Thyroid gland (tissue), 4 donors: ENCODE results near the gene ZSWIM5. TPM values are rescaled to one million over a fixed set of nuclear protein-coding genes. Genes with fewer than 3 reads are reported as not detected.

Source experiments
- DNase-seq, 2 donors: peaks; one replicate each; pipeline ENCODE4 v3.0.0-alpha.2; 2019
- H3K27ac ChIP-seq, 3 donors: fragments of 200-600 bp; sonication (generic); 1 replicate in 2 of 3; 2 replicates in 1 of 3; pipeline ENCODE4 v1.5.1; 2016 to 2019; ENCODE audit warnings: mild to moderate bottlenecking in 1 of 3, moderate library complexity in 1 of 3
- H3K27me3 ChIP-seq: fragments of 200-600 bp; sonication (generic); one replicate; pipeline ENCODE4 v1.5.1; 2019
- H3K36me3 ChIP-seq, 2 donors: fragments of 200-600 bp; sonication (generic); one replicate each; pipeline ENCODE4 v1.5.1; 2016 to 2019
- H3K4me1 ChIP-seq, 2 donors: fragments of 200-600 bp; sonication (generic); one replicate each; pipeline ENCODE4 v1.5.1; 2017 to 2019
- H3K4me3 ChIP-seq, 3 donors: fragments of 200-600 bp; sonication (generic); replicated peaks in 1 of 3; 1 replicate in 2 of 3; 2 replicates in 1 of 3; pipeline ENCODE4 v1.5.1; 2016; ENCODE audit warnings: mild to moderate bottlenecking in 1 of 3
- H3K9me3 ChIP-seq: fragments of 200-600 bp; sonication (generic); one replicate; pipeline ENCODE4 v1.5.1; 2017
- POLR2A ChIP-seq, 2 donors: fragments of 450-650 bp; IDR thresholded peaks; one replicate each; pipeline ENCODE4 v1.6.1; 2017; ENCODE audit warnings: antibody characterized with exemption in 2 of 2, mild to moderate bottlenecking in 2 of 2, moderate library complexity in 1 of 2
- WGBS, 2 donors: methylation state at CpG; one replicate each; pipeline ENCODE4 v1.1.5; 2017; 5-methylcytosine and 5-hydroxymethylcytosine counted together
- intact Hi-C: fragments of 100-400 bp; cut with DNase I; formaldehyde crosslinking; loops from one replicate; pipeline ENCODE4 v1.15.1; 2023
- total RNA-seq, 4 donors: library from RNA; depleted of rRNA; stranded (reverse); fragments of >200 nt; gene quantifications; one replicate each; pipeline ENCODE4 v1.2.3, GENCODE V29; 2016
- TF ChIP-seq, protein P1 (sequence below), 6 experiments: fragments of 200-600 bp in 3 of 6; fragments of 450-650 bp in 3 of 6; sonication (generic) in 3 of 6; IDR thresholded peaks; one replicate each; pipeline ENCODE4 v1.5.1; 2016 to 2019; ENCODE audit warnings: antibody characterized with exemption in 6 of 6, mild to moderate bottlenecking in 2 of 6, inconsistent platforms in 1 of 6, moderate library complexity in 1 of 6

The ZSWIM5 gene
- total RNA-seq, 4 donors from 2014 or later, result 6.3 to 15.4 (median 12.5) TPM

DNA sequence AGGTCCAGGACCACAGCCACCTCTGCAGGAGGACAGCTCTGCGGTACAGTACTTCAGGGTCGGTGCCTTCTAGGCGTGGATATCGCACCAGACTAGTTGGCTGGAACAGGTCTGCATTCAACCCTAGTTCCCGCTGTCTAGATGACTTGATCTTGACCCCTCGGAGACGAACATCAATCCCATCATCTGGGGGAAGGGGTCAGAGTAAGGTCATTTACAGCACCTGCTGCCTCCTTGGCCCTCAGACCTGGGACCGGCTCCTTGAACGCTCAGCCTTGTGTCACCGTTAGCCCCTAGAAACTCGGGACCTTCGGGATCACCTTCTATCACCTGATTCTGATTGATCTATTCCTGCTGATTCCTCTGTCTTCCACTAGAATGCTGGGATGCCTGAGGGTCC lies 197.9 kb downstream of the ZSWIM5 start:
- no peak for TF ChIP-seq POLR2A (IDR thresholded peaks at IDR 0.05)
- Histone ChIP-seq H3K4me3 (no peak overlapping the region), H3K27me3 (no peaks in the 10 kb centered on the region), H3K36me3 (peaks cover 56 to 59% of the 10 kb centered on the region in 2 donors), H3K27ac (no peak overlapping the region), H3K9me3 (no peaks in the 10 kb centered on the region), H3K4me1 (peaks cover 30 to 32% of the 10 kb centered on the region in 2 donors)
- WGBS, 2 donors, result 92 to 93% methylated on average over 6 to 12 of the region's 12 CpGs
- intact Hi-C loops, result no loop called here
- no peak for DNase-seq

GRCh38 chr1:45008076-45008475 lies 198.3 kb downstream of the ZSWIM5 start:
- Histone ChIP-seq H3K27me3 (no peaks in the 10 kb centered on the region), H3K36me3 (peaks cover 61 to 63% of the 10 kb centered on the region in 2 donors), H3K4me3 (no peak overlapping the region), H3K4me1 (peaks cover 28 to 29% of the 10 kb centered on the region in 2 donors), H3K27ac (no peak overlapping the region), H3K9me3 (no peaks in the 10 kb centered on the region)
- intact Hi-C loops, result no loop called here
- no peak for DNase-seq
- 94% methylated on average over 3 of the region's 3 CpGs for WGBS, 2 donors
- no peak for TF ChIP-seq POLR2A (IDR thresholded peaks at IDR 0.05)
- TF ChIP-seq, protein P1, sequence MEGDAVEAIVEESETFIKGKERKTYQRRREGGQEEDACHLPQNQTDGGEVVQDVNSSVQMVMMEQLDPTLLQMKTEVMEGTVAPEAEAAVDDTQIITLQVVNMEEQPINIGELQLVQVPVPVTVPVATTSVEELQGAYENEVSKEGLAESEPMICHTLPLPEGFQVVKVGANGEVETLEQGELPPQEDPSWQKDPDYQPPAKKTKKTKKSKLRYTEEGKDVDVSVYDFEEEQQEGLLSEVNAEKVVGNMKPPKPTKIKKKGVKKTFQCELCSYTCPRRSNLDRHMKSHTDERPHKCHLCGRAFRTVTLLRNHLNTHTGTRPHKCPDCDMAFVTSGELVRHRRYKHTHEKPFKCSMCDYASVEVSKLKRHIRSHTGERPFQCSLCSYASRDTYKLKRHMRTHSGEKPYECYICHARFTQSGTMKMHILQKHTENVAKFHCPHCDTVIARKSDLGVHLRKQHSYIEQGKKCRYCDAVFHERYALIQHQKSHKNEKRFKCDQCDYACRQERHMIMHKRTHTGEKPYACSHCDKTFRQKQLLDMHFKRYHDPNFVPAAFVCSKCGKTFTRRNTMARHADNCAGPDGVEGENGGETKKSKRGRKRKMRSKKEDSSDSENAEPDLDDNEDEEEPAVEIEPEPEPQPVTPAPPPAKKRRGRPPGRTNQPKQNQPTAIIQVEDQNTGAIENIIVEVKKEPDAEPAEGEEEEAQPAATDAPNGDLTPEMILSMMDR (IDR thresholded peaks at IDR 0.05), result no peak

- H3K36me3 ChIP-seq, result peaks cover 65 to 67% of the 10 kb centered on the region in 2 donors
- no peaks in the 10 kb centered on the region for H3K9me3 ChIP-seq
- intact Hi-C loops, result no loop called here
- H3K4me1 ChIP-seq, result peaks cover 21 to 25% of the 10 kb centered on the region in 2 donors
- TF ChIP-seq POLR2A (IDR thresholded peaks at IDR 0.05), result no peak
- TF ChIP-seq, protein P1 (IDR thresholded peaks at IDR 0.05), result no peak
- no peak for DNase-seq
- no peaks in the 10 kb centered on the region for H3K27me3 ChIP-seq
- no peak overlapping the region for H3K27ac ChIP-seq
- no peak overlapping the region for H3K4me3 ChIP-seq
- 78 to 82% methylated on average over 6 to 8 of the region's 11 CpGs for WGBS, 2 donors
These were observed 199.1 kb downstream of the ZSWIM5 start for GRCh38 chr1:45007311-45007710.

DNA sequence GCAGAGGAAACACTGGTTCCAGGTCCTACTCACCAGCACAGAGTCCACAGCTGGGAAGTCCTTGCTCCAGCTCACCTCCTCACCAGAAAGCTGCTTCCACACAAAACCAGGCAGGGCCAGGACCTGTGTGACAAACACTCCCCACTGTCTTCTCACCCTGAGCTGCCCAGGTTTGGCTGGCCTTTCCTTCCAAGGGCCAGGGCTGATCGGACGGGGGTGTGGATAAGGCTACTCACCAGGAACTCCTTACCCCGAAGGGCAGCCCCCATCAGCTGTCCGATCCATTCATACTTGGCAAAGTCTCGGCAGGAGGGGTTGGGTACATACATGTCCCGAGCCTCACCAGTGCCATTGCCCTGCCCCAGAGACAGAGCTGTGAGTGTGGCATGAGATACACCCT lies 200.6 kb downstream of the ZSWIM5 start:
- Histone ChIP-seq H3K4me3 (no peak overlapping the region), H3K27ac (no peak overlapping the region), H3K9me3 (no peaks in the 10 kb centered on the region), H3K36me3 (peaks cover 65 to 67% of the 10 kb centered on the region in 2 donors), H3K4me1 (peaks cover 19 to 33% of the 10 kb centered on the region in 2 donors), H3K27me3 (no peaks in the 10 kb centered on the region)
- TF ChIP-seq POLR2A (IDR thresholded peaks at IDR 0.05), result no peak
- TF ChIP-seq, protein P1 (IDR thresholded peaks at IDR 0.05), result no peak
- intact Hi-C loops, result no loop called here
- no peak for DNase-seq
- WGBS, 2 donors, result 94 to 98% methylated on average over 4 to 5 of the region's 6 CpGs

DNA sequence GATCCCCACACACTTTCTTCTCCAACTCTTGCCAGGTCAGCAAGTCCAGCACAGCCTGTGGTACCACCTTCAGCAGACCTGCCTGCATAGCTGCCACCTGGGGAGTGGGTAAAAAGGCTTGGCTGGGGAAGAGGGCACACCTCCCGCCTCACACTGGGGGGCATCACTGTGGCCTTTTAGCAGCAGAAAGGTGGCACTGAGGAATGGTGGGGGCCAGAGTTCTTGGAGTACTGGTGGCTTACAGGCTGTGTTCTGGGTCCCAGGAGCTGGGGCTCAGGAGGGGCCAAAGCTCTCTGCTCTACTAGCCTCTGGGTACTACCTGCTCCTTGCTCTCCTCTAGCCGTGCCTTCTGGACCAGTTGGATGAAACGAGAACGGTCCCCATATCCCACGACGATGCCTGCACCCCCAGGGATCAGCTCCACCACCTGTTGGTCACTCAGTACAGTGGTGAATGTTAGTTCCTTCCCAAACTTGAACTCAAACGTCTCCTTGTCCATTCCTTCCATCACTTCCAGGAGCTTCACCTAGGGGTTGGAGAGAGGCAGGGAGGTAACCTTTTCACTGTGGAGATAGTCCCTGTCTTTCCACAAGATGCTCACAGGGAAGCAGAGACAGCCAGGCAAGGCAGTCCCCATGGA lies 202.0 kb downstream of the ZSWIM5 start:
- Histone ChIP-seq H3K4me3 (no peak overlapping the region), H3K9me3 (no peaks in the 10 kb centered on the region), H3K36me3 (peaks cover 65 to 67% of the 10 kb centered on the region in 2 donors), H3K4me1 (peaks cover 14 to 33% of the 10 kb centered on the region in 2 donors), H3K27me3 (no peaks in the 10 kb centered on the region), H3K27ac (no peak overlapping the region)
- intact Hi-C loops, result no loop called here
- 88 to 89% methylated on average over 7 of the region's 7 CpGs for WGBS, 2 donors
- DNase-seq, result no peak
- TF ChIP-seq POLR2A (IDR thresholded peaks at IDR 0.05), result no peak
- TF ChIP-seq, protein P1 (IDR thresholded peaks at IDR 0.05), result no peak
